ENCODE results near the gene RASAL3.
A peak's percentile ranks its signal among the peaks of the same experiment; 100 is the strongest.
"Not testable (repeated sequence)": the region's sequence is repeated elsewhere in the genome, so short reads cannot be mapped to it uniquely, and the experiment has no call there.

Gene RASAL3

DNA sequence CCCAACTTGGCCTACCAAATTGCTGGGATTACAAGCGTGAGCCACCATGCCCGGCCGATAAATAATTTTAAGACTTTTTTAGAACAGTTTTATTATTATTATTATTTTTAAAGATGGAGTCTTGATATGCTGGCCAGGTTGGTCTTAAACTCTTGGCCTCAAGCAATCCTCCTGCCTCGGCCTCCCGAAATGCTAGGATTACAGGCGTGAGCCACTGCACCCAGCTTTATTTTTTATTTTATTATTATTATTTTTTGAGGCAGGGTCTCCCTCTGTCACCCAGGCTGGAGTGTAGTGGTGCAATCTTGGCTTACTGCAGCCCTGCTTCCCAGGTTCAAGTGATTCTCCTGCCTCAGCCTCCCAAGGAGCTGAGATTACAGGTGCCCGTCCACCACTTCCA is 16.7 kb upstream of the RASAL3 start:
- not testable (repeated sequence) for H3K4me3 Mint-ChIP-seq, H3K36me3 Mint-ChIP-seq, H3K9me3 Mint-ChIP-seq, H3K27ac Mint-ChIP-seq, H3K27me3 Mint-ChIP-seq
- H3K4me1 Mint-ChIP-seq: peaks cover 44% of the 10 kb centered on the region

- Mint-ChIP-seq H3K27me3 (no peaks in the 10 kb centered on the region), H3K27ac (peak within 1 kb of the TSS; percentile 36)
Measured at GRCh38 chr19:15479391-15480345, 15.3 kb upstream of the RASAL3 start, which contains the start of gene PGLYRP2. Gene PGLYRP2, minus strand, starts transcription at chr19:15479501. Its CDS starts 130 bp downstream, at chr19:15479371.

DNA sequence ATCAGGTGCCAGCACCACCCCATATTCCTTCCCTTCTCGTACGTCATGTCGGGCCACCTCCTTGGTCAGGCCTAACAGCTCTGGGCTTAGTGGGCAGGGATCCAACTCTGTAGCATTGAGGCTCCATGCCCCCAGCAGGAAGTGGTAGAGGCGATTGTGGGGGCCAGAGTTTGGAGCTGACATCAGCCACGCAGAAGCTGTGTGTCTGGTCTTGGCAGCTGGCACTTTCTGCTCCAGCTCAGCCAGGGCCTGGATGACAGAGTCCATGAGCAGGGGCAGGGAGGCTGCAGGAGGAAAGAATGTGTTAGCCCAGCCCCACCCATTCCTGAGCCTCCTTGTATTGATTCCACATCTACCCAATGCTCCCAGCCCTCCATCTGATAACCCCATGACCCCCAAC is 12.0 kb upstream of the RASAL3 start:
- Mint-ChIP-seq H3K27ac (no peak overlapping the region), H3K27me3 (no peaks in the 10 kb centered on the region), H3K36me3 (no peaks in the 10 kb centered on the region), H3K4me3 (no peak overlapping the region), H3K9me3 (no peaks in the 10 kb centered on the region), H3K4me1 (peaks cover 33% of the 10 kb centered on the region)

More at GRCh38 chr19:15479391-15480345, 15.3 kb upstream of the RASAL3 start, which contains the start of gene PGLYRP2:
- Mint-ChIP-seq H3K9me3 (no peaks in the 10 kb centered on the region), H3K4me3 (no peak within 1 kb of the TSS), H3K36me3 (no peaks in the 10 kb centered on the region), H3K4me1 (peaks cover 44% of the 10 kb centered on the region)

DNA sequence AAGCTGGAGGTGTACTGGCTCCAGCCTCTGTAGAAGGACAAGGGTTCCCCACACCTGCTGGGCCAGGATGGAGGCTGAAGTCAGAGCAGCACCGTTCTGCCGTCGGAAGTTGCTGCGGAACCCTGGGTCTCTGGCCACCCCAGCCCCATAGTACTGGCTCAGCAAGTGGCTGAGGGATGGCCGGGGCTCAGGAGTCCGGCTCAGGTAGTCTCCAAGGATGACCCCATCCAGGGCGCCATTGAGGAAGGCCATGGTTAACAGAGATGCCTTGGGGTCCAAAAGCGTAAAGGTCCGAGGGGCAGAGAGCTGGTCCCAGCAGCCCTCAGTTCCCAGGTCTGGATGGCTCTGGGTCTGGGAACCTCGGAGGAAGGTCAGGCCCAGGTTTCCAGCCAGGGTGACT is 11.3 kb upstream of the RASAL3 start:
- H3K9me3 Mint-ChIP-seq: no peaks in the 10 kb centered on the region
- peaks cover 33% of the 10 kb centered on the region for H3K4me1 Mint-ChIP-seq
- H3K4me3 Mint-ChIP-seq: no peak overlapping the region

GRCh38 chr19:15475169-15475568 is 10.8 kb upstream of the RASAL3 start:
- H3K4me1 Mint-ChIP-seq: peaks cover 31% of the 10 kb centered on the region
- no peaks in the 10 kb centered on the region for H3K27me3 Mint-ChIP-seq
- no peak overlapping the region for H3K4me3 Mint-ChIP-seq
- no peaks in the 10 kb centered on the region for H3K9me3 Mint-ChIP-seq
- no peak overlapping the region for H3K27ac Mint-ChIP-seq
- no peaks in the 10 kb centered on the region for H3K36me3 Mint-ChIP-seq

More for the DNA sequence above, 11.3 kb upstream of the RASAL3 start:
- no peak overlapping the region for H3K27ac Mint-ChIP-seq
- no peaks in the 10 kb centered on the region for H3K27me3 Mint-ChIP-seq
- no peaks in the 10 kb centered on the region for H3K36me3 Mint-ChIP-seq

GRCh38 chr19:15473821-15474220 is 9.5 kb upstream of the RASAL3 start:
- H3K4me3 Mint-ChIP-seq, H3K9me3 Mint-ChIP-seq, H3K36me3 Mint-ChIP-seq, H3K27ac Mint-ChIP-seq, H3K27me3 Mint-ChIP-seq: not testable (repeated sequence)
- H3K4me1 Mint-ChIP-seq: peaks cover 33% of the 10 kb centered on the region

DNA sequence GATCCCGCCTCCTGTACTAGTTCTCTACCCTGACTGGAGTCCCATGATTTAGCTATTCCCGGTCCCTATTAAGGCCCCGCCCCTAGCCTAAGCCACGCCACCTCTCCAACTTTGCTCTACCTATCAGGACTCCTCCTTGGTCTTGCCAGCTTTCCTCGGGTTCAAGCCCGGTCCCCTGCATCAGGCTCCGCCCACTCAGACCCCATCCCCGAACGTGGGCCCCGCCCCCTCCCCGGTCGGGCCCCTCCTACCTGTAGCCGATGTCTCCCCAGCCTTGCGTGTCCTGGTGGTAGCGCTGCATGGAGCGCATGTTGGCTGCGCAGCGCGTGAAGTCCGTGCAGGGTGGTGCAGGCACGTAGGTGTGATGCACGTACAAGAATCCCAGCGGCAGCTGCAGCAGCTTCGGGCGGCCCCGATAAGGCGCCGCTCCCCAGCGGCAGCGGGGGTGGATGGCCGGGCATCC is 7.3 kb upstream of the RASAL3 start:
- Mint-ChIP-seq H3K27ac (no peak overlapping the region), H3K4me1 (peaks cover 46% of the 10 kb centered on the region), H3K9me3 (no peaks in the 10 kb centered on the region), H3K4me3 (no peak overlapping the region), H3K36me3 (peaks cover 2% of the 10 kb centered on the region), H3K27me3 (no peaks in the 10 kb centered on the region)

DNA sequence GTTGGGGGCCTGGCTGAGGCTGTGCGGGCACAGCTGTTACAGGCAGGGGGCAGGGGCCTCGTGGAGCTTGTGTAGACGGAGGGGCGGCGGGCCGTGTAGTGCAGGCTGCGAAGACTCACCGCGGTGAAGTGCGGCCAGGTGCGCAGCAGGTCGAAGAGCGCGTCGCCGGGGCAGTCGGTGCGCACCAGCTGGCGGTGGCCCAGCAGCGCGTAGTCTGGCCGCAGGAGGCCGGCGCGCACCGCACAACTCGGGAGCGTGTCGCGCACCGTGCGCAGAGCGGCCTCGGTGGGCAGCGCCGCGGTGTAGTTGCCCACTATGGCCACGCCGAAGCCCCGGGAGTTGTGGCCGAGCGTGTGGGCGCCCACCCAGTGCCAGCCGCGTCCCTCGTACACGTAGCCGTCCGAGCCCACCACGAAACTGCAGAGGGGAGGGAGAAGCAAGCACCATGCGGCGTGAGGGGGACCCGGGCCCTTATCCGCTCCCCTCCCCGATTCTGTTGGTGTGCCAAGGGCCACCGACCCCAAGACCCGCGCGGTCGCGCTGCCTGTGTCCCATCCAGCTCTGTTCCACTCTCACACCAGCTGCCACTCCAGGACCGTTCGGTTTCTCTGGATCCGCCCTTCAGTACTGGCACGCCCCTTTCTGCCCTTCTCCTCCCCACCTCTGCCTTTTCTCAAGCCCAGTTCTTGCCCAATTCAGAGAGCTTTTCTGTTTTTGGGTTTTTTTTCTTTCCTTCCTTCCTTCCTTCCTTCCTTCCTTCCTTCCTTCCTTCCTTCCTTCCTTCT is 5.4 kb upstream of the RASAL3 start:
- Mint-ChIP-seq H3K27ac (peak overlapping the region; percentile 42), H3K4me1 (peaks cover 53% of the 10 kb centered on the region), H3K4me3 (peak overlapping the region; percentile 91), H3K27me3 (no peaks in the 10 kb centered on the region), H3K36me3 (peaks cover 2% of the 10 kb centered on the region), H3K9me3 (no peaks in the 10 kb centered on the region)

DNA sequence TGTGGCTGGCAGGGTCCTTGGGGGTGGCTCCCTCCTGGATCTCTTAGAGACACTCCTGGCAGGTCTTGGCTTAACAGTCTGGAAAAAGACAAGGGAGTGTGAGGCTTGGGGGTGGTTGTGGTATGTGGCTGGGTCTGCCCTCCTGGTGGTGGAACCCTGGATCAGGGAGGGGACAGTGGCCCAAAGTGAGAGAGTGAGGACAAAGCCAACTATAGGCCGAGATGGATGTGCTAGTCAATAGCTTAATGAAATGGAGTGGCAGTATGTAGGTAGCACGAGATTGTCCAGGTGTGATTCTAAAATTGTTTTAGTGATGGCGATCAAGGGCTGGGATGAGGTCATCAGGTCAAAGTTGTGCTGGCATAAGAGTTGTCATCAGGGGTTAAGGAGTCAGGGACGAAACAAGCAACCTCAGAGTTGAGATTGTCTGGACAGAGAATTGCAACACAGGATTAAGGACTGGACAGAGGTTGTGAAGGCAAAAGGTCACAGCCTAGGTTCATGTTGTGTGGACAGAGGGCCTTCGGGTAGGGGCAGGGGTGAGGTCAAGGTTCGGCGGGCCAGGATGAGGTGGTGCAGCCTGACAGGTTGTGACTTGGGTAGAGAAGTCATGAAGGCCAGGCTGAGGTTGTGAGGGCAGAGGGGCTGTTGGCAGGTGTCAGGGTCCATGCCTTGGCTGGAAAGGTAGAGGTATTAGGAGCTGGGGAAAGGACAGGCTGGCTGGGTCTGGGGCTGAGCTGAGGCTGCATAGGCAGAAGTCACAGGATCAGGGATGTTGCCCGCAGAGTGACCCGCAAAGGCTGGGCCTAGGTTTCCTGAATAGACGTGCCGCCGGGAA is 4.5 kb upstream of the RASAL3 start:
- H3K9me3 Mint-ChIP-seq: no peaks in the 10 kb centered on the region
- H3K27ac Mint-ChIP-seq: peak overlapping the region; percentile 42
- H3K27me3 Mint-ChIP-seq: no peaks in the 10 kb centered on the region
- H3K4me1 Mint-ChIP-seq: peaks cover 55% of the 10 kb centered on the region
- H3K36me3 Mint-ChIP-seq: peaks cover 2% of the 10 kb centered on the region
- H3K4me3 Mint-ChIP-seq: peak overlapping the region; percentile 91

- Mint-ChIP-seq H3K4me1 (peaks cover 58% of the 10 kb centered on the region), H3K27ac (peak overlapping the region; percentile 80), H3K27me3 (no peaks in the 10 kb centered on the region), H3K9me3 (no peaks in the 10 kb centered on the region), H3K4me3 (peak overlapping the region; percentile 91), H3K36me3 (peaks cover 2% of the 10 kb centered on the region)
Measured at GRCh38 chr19:15467734-15468214, 3.4 kb upstream of the RASAL3 start.

GRCh38 chr19:15466851-15467733 is 2.7 kb upstream of the RASAL3 start:
- H3K4me3 Mint-ChIP-seq: peak overlapping the region; percentile 91
- peaks cover 64% of the 10 kb centered on the region for H3K4me1 Mint-ChIP-seq

GRCh38 chr19:15463861-15464371 is 428 bp downstream of the RASAL3 start:
- Mint-ChIP-seq H3K9me3 (no peaks in the 10 kb centered on the region), H3K4me3 (peak overlapping the region; percentile 86), H3K27ac (peak overlapping the region; percentile 97), H3K36me3 (peaks cover 5% of the 10 kb centered on the region), H3K27me3 (no peaks in the 10 kb centered on the region), H3K4me1 (peaks cover 74% of the 10 kb centered on the region)

More at GRCh38 chr19:15466851-15467733, 2.7 kb upstream of the RASAL3 start:
- Mint-ChIP-seq H3K27ac (peak overlapping the region; percentile 95), H3K36me3 (peaks cover 2% of the 10 kb centered on the region), H3K27me3 (no peaks in the 10 kb centered on the region), H3K9me3 (no peaks in the 10 kb centered on the region)

DNA sequence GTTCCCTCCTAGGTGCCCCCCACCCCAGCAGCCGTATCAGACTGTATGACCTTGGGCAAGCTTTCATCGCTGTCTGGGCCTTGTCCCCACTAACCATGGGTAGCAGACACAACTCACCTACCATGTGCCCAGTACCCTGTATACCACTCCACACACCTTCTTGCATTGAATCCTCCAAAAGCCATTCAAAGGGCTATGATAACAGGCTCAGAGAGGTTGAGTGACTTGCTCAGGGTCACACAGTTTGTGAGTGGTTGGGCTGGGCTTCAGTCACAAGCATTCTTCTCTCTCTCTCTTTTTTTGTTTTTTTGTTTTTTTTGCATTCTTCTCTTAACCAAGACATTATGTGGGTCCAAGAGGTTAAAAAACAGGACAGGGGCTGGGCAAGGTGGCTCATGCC is 2.6 kb downstream of the RASAL3 start:
- Mint-ChIP-seq H3K36me3 (peaks cover 7% of the 10 kb centered on the region), H3K9me3 (no peaks in the 10 kb centered on the region), H3K4me1 (peaks cover 51% of the 10 kb centered on the region), H3K27me3 (no peaks in the 10 kb centered on the region), H3K4me3 (peak overlapping the region; percentile 86), H3K27ac (peak overlapping the region; percentile 83)
